ENCODE results near the gene CHRNA7. TPM values are rescaled to one million over a fixed set of nuclear protein-coding genes. Genes with fewer than 3 reads are reported as not detected.
"Not testable (repeated sequence)": the region's sequence is repeated elsewhere in the genome, so short reads cannot be mapped to it uniquely, and the experiment has no call there.

The CHRNA7 gene
- total RNA-seq, 1 donor from 2014 or later: 0.73 TPM

- H3K4me3 Mint-ChIP-seq (ENCODE audit: unreplicated experiment); H3K9me3 Mint-ChIP-seq (ENCODE audit: unreplicated experiment); H3K4me1 Mint-ChIP-seq (ENCODE audit: unreplicated experiment); H3K27me3 Mint-ChIP-seq (ENCODE audit: unreplicated experiment); H3K36me3 Mint-ChIP-seq (ENCODE audit: unreplicated experiment); DNase-seq (ENCODE audit: extremely low spot score, unreplicated experiment); H3K27ac Mint-ChIP-seq (ENCODE audit: unreplicated experiment): not testable (repeated sequence)
These were observed 178.8 kb downstream of the CHRNA7 start for GRCh38 chr15:32209081-32209480.

- no peak overlapping the region for H3K4me3 Mint-ChIP-seq (ENCODE audit: unreplicated experiment)
- H3K27ac Mint-ChIP-seq (ENCODE audit: unreplicated experiment): no peak overlapping the region
- H3K9me3 Mint-ChIP-seq (ENCODE audit: unreplicated experiment): peaks cover 23% of the 10 kb centered on the region
- H3K36me3 Mint-ChIP-seq (ENCODE audit: unreplicated experiment): no peaks in the 10 kb centered on the region
- no peak for DNase-seq (ENCODE audit: extremely low spot score, unreplicated experiment)
- no peaks in the 10 kb centered on the region for H3K27me3 Mint-ChIP-seq (ENCODE audit: unreplicated experiment)
- H3K4me1 Mint-ChIP-seq (ENCODE audit: unreplicated experiment): no peaks in the 10 kb centered on the region
- TF ChIP-seq CTCF (IDR thresholded peaks at IDR 0.05): no peak
These were observed 188.4 kb downstream of the CHRNA7 start for GRCh38 chr15:32218666-32219065.

Other genes with a start within 250 kb of the CHRNA7 start
- gene OTUD7A, start 159.8 kb upstream of the CHRNA7 start, total RNA-seq: 1.7 and 2.3 TPM in 2 replicates

Data from osteocyte (in vitro differentiated cells).